ENCODE data around the gene CA12. TPM values are rescaled to one million over a fixed set of nuclear protein-coding genes. Genes with fewer than 3 reads are reported as not detected.

Gene CA12
- total and polyA plus RNA-seq, 9 of the 15 experiments (the other 6 are each of a cell fraction or from before 2014, with no cell fraction given): 0.01 to 0.78 (median 0.15) TPM; not detected in 1

GRCh38 chr15:63276342-63277037, 105.2 kb downstream of the CA12 start (continued):
- TF ChIP-seq ZBTB26 (CRISPR knock-in tag; IDR thresholded peaks at IDR 0.05) (no peak), ZNF655 (CRISPR knock-in tag; IDR thresholded peaks at IDR 0.05) (no peak), RCOR1 (IDR thresholded peaks at IDR 0.05; ENCODE audit: borderline replicate concordance in 1 of 2, low read depth in 2 of 2, low read length in 2 of 2) (no peak), KLF16 (IDR thresholded peaks at IDR 0.05) (no peak), MBD1 (CRISPR knock-in tag; IDR thresholded peaks at IDR 0.05) (no peak), GABPB2 (CRISPR knock-in tag; conservative IDR thresholded peaks at IDR 0.05) (no peak), NBN (IDR thresholded peaks at IDR 0.05; ENCODE audit: low read depth) (0 out of 2 replicates have a peak, but pooled peaks have one; percentile 34), SMARCE1 (IDR thresholded peaks at IDR 0.05) (peak; percentile 51; the same call in 1 of the 2 replicates), ZNF311 (CRISPR knock-in tag; IDR thresholded peaks at IDR 0.05) (no peak), HNRNPK (IDR thresholded peaks at IDR 0.05; ENCODE audit: low read depth, low read length, poor library complexity, severe bottlenecking) (no peak), ARNT (IDR thresholded peaks at IDR 0.05) (0 out of 4 replicates have a peak, but pooled peaks of 1 of the 2 experiments have one; percentile 43), LCOR (CRISPR knock-in tag; IDR thresholded peaks at IDR 0.05) (no peak), ZMIZ1 (IDR thresholded peaks at IDR 0.05; ENCODE audit: low read depth in 2 of 2, low read length in 2 of 2) (no peak), MECOM (CRISPR knock-in tag; IDR thresholded peaks at IDR 0.05) (no peak), HDAC8 (tag; IDR thresholded peaks at IDR 0.05) (no peak), SMAD4 (CRISPR knock-in tag; conservative IDR thresholded peaks at IDR 0.05) (no peak), MED1 (CRISPR knock-in tag; IDR thresholded peaks at IDR 0.05; ENCODE audit: borderline replicate concordance) (no peak), MAFG (tag; conservative IDR thresholded peaks at IDR 0.05) (no peak), ETS1 (conservative IDR thresholded peaks at IDR 0.05; ENCODE audit: control insufficient read depth, low read depth, low read length) (no peak), CSDE1 (IDR thresholded peaks at IDR 0.05) (no peak)
